ENCODE measurements around the gene SLC16A2.
"Not testable (repeated sequence)": the region's sequence is repeated elsewhere in the genome, so short reads cannot be mapped to it uniquely, and the experiment has no call there.

The SLC16A2 gene

DNA sequence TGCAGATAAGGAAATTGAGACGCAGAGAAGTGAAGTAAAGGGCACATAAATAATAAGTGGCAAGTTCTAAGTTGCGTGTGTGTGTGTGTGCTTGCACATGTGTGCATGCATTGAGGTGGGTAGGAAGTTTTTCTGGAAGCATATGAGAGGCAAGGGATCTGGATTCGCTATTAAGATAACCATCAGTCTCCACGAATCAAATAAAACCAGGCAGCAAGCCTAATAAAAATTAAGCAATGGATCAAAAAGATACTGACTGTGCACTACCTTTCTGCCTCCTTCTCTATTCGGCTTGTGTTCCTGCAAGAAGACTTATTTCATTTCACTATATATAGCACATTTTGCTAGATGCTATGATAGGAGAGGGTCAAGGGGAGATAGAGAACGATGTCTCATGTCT, 23.8 kb downstream of the SLC16A2 start:
- no peak for DNase-seq (ENCODE audit: low read depth in 3 of 3, low spot score in 1 of 3)

DNA sequence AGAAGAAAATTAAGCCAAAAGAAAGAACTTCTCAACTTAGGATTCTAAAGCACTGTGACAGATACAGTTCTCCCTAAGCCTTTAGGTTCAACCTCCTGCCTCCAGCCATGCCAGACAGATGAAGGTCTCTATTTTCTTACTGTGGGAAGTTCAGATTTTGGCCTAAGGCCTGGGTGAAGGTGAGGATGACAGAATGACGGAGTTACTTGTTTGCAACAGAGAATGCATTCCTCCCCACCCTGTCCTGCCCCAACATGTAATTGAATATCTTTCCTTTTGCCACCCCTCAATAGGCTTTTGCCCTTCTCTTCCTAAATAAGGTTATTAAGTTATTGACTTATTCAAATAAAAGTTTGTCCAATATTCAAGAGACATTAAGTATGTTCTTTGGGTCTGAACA, 25.6 kb downstream of the SLC16A2 start:
- DNase-seq (ENCODE audit: low read depth in 3 of 3, low spot score in 1 of 3), result no peak

DNA sequence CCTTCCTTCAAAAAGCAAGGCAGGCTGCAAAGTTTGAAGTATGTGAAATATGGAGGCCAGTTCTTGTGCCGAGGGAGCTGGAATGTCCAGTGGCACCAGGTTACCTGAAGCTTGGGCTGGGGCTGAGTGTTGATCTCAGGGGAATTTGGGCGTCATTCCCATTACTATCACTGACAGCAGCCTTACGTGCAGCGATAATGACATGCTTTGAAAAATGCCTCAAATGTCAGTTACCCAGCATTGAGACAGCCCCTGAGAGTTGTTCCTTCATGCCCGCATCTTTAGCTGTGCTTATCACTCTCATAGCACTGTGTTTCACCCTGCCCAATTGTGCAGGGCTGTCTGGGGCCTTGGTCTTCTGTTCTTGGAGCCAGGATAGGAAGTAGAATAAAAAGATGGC, 27.4 kb downstream of the SLC16A2 start:
- DNase-seq (ENCODE audit: low read depth in 3 of 3, low spot score in 1 of 3), result no peak

DNA sequence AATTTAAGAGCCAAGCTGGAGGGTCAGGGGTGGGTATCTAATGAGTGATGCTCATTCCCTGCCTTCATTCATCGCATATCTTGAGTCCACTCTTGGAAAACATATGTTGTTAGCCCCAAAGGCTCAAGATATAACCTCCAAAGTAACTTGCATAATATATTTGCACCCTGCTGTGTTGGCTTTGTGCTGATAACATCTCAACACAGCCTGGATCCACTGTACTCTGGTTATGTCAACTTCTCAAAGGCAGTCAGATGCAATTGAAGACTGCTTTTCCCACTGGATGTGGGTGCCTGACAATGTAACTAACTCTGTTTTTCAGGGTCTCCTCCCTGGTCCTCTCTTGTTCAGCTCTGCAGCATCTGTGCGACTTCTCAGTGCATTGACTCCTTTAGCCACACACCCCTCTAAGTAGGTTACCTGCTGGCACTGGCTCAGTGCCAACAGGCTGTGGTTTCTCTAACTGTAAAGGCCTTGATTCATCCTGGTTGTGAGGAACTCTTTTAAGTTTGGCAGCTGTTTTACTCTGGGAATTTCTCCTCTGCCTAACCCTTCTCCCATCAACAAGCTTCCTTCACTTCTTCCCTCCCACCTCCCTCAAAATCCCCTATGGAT, 28.1 kb downstream of the SLC16A2 start:
- DNase-seq (ENCODE audit: low read depth in 3 of 3, low spot score in 1 of 3), result peak in 2 of 3 donors; percentile 2 to 8

DNA sequence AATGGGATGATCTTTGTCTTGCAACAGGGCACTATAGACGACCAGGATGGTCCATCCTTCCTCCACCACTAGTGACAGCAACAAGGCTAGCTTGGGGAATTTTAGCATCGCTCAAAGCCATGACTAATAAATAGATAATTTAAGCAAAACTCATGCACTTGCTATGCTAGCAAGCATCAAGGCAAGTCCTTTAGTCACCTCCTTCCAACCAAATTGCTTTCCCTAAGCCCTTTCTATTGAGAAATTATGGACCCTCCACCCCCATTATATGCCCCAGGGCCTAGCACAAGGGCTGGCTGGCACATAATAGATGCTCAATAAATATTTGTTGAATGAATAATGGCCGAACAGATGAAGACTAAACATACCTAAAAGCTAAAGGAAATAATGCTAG, 28.6 kb downstream of the SLC16A2 start:
- no peak for DNase-seq (ENCODE audit: low read depth in 3 of 3, low spot score in 1 of 3)

DNA sequence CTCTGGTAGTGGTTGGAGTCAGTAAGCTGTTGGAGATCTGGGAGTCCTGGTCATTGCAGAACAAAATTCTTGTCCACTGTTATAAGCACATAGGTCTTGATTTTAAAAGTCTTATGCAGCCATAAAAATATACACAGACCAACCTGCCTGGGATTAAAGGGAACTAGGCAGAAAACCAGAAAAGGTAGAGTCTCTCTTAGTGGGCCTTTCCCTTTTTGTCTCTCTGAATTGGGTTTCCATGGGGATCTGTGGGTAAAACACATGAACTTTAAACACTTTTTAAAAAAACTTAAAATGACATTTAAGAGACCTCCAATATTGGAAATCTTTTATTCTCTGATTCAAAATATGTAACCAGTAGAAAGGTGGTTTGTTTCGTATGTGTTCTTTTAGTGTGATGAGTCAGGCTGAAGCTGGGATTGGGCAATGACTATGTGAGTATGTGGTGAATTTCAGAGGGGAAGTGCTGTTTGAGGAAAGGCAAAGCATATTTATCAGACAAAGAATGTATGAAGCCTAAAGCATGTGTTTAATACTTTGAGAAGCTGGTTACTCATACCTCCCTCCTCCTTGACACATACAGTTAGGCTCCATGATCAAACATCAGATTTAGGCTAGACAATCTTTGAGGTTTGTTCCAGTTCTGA, 29.6 kb downstream of the SLC16A2 start:
- no peak for DNase-seq (ENCODE audit: low read depth in 3 of 3, low spot score in 1 of 3)

DNA sequence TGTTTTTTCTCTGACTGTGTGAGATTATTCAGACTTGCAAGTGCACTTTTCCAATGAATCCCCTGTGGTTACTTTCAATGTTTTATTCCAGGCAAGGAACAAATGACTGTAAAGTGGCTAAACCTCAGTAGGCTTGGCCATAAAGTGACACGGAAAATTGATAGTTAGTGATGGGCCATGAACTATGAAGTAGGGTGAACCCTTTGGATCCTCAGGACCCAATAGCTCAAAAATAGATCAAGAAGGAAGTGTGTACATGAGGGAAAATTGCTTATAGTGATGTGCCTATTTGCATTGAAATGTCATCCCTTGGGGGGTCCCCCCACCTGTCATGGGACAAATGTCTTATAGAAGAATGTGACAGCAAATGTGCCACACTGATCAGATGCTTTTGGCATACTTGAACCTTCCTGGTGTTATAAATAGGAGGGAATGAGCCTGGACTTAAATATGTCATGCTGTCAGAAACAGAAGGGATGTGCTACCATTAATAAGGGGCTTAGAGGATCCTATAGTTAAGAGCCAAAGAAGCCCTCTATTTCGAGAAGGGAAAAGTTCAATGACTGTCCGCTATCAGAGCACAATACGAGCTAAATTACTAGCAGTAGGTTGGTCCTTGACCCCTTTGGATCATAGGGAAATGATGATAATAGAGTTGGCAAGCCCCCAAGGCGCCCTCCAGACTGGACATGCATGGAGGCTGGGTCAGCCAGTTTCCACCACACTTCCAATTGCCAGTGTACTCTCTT, 30.3 kb downstream of the SLC16A2 start:
- DNase-seq (ENCODE audit: low read depth in 3 of 3, low spot score in 1 of 3), result no peak

DNA sequence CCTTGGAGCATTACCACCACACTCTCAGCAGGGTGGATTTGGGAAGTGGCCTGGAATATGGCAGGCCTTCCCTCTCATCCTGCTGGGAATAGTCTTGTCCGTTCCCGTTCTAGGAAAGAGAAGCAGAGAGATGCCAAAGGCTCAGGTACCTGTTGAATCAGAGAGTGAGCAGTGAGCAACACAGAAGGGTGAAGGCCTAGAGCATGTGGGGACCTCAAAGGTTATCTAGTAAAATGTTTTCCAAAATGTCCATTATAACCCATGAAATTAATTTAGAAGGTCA, 30.8 kb downstream of the SLC16A2 start:
- no peak for DNase-seq (ENCODE audit: low read depth in 3 of 3, low spot score in 1 of 3)

DNA sequence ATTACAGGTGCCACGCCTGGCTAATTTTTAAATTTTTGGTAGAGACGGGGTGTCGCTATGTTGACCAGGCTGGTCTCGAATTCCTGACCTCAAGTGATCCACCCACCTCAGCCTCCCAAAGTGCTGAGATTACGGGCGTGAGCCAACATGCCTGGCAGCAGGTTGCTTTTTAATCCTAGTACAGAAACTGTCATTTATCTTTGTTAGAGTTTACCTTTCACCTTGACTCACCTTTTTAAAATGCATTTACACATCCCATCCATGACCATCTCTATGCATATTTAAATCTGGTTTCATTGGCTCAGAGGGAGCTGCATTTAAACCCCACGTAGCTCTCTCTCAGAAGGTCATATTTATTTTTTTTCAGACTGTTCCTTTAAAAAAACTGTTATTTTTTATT, 31.9 kb downstream of the SLC16A2 start:
- no peak for DNase-seq (ENCODE audit: low read depth in 3 of 3, low spot score in 1 of 3)

DNA sequence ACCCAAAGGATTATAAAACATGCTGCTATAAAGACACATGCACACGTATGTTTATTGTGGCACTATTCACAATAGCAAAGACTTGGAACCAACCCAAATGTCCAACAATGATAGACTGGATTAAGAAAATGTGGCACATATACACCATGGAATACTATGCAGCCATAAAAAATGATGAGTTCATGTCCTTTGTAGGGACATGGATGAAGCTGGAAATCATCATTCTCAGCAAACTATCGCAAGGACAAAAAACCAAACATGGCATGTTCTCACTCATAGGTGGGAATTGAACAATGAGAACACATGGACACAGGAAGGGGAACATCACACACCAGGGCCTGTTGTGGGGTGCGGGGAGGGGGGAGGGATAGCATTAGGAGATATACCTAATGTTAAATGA, 32.9 kb downstream of the SLC16A2 start:
- DNase-seq (ENCODE audit: low read depth in 3 of 3, low spot score in 1 of 3), result not testable (repeated sequence)

DNA sequence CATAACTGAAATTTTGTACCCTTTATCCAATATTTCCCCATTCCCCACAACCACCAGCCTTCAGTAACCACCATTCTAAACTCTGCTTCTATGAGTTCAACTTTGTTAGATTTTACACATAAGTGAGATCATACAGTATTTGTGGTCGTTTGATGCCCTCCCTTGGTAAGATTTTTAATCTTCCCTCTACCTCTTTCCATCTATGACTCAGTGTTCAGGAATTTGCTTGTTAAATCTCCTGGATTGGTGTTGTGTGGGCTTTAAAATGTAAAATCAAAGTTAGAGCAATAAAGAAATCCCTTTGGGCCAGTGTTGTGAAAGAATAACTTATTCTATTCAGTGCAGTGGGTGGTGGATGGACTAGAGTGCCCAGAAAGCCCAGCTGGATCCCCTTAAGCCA, 37.4 kb downstream of the SLC16A2 start:
- no peak for DNase-seq (ENCODE audit: low read depth in 3 of 3, low spot score in 1 of 3)

DNA sequence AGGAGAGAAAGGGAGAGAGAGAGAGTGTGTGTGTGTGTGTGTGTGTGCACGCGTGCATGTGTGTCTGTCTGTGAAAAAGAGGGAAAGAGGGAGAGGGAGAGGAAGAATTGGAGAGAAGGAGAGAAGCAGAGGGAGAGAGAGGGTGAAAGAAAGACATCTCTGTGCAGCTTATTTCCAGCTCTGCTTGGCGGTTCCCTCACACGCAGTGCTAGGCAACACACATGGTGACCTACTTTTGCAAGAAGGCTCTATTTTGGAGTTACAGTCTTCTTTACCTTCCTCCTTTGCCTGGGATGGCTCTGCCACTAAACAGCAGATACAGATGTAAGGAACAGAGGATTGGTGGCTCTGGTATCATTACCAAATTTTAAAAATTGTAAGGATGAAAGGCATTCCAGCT, 40.1 kb downstream of the SLC16A2 start:
- no peak for DNase-seq (ENCODE audit: low read depth in 3 of 3, low spot score in 1 of 3)

DNA sequence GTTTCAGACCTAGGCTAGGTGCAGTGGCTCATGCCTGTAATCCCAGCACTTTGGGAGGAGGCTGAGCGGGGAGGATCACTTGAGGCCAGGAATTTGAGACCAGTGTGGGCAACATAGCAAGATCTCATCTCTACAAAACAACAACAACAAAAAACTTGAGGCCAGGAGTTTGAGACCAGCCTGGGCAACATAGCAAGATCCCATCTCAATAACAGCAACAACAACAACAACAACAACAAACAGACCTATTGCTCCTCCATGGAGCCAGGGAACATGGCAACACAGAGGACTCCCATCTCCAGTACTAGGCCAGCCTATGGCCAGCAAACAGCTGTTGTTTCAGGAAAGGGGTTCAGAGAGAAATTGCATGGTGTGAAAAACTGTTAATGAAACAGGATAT, 43.4 kb downstream of the SLC16A2 start:
- DNase-seq (ENCODE audit: low read depth in 3 of 3, low spot score in 1 of 3), result no peak

DNA sequence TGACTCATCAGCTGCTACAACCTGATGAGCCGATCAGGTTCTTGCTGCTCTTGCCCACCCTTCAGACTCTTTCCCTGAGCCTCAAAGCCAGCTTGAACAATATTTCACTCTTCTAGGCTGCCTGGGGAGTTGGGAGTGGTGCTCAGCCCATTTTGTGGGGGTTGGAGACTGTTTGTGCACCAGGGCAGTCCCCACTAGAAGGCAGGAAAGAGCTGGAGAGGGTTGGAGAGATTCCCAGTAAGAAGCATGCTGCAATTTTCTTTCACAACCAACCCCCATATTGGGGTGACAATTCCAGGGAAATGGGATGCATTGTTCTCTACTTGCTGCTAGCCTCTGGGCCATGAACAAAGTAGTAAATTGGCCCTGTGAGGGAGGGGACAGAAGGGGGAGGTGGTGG, 44.1 kb downstream of the SLC16A2 start:
- no peak for DNase-seq (ENCODE audit: low read depth in 3 of 3, low spot score in 1 of 3)

DNA sequence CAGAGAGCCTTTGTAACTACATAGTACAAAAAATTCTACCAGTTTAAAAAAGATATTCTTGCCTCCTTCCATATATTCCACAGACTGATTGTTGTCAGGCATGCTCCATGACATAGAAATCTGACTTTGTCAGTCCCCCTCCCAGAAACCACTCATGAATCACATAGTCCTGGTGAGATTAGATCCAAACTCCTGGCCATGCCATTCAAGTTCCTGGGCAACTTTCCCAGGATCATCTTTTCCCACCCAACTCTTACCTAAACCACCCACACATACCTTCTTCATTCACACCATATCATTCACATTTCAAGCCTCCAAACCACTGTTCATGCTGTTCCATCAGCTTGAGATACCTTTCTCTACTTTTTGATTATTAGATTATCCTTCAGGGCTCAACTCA, 46.4 kb downstream of the SLC16A2 start:
- DNase-seq (ENCODE audit: low read depth in 3 of 3, low spot score in 1 of 3), result no peak

DNA sequence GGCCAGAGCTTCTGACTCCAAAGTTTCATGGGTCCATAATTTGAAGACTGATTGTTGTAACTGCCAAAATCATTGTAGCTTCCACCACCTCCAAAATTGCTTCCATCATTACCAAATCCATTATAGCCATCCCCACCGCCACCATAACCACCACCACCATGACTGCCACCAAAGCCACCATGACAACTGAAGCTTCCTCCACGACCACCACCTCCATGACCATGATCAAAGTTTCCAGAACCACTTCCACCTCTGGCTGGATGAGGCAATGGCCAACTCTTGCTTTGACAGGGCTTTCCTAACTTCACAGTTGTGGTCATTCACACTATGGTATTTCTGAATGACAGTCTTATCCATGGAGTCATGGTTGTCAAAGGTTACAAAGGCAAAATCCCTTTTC, 51.8 kb downstream of the SLC16A2 start:
- DNase-seq (ENCODE audit: low read depth in 3 of 3, low spot score in 1 of 3), result not testable (repeated sequence)

DNA sequence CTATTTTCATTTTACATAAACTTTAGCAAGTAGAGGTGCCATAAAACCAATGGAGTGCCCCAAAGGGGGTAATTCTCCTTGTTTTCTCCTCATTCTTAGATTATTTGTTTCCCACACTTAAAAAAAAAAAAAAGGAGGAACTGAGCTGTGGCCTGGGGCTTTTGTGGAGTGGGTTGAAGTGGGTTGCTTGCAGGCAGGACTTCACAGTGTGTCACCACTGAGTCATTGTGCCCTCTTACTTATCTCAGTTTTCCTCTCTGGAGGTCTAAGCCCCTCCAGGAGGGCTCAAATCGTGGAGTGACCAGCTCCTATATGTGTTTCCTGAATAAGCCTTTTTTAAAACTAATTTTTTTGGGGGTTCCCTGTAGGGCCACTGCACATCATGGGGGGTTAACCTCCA, 69.0 kb downstream of the SLC16A2 start:
- no peak for DNase-seq (ENCODE audit: low read depth in 3 of 3, low spot score in 1 of 3)

DNA sequence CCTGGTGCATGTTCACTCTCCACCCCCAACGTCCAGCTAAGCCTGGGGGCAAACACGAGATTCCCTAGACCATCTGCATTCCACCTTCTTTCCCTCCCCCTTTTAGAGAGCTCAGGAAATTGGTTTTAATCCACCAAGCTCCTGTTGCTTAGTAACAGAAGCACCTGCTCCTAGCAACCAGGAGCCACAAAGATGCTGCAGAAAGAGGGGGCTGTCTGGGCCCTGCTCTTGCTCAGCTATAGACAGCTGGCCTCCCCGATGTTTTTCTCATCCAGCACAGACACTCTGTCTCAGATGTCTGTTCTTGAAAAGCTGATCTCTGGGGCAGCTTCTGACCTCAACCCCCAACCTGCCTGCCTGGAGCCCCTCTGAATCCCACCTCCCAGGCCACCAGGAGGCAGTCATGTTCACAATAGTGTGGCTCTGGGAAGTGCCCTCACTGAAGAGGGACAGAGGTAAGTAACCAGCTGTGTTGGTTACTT, 71.5 kb downstream of the SLC16A2 start:
- DNase-seq (ENCODE audit: low read depth in 3 of 3, low spot score in 1 of 3), result no peak

DNA sequence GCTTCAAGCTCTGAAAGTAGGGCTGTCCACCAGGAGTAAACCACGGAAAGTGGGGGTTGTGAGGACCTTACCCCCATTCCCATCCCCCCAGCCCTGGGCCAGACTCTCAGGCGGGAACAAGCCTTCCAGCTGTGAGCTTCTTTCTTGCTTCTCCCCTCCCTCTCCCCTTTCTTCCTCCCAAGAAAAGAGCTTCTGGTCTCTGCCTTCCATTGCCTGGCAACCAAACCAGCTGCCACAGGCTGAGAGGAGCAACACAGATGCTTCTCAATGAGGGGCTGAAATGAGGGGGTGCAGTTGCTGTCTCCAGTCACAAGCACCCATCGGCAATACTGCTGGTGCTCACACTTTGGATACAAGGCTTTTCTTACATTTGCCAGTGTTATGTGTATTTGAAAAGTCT, 72.5 kb downstream of the SLC16A2 start:
- DNase-seq (ENCODE audit: low read depth in 3 of 3, low spot score in 1 of 3), result no peak

DNA sequence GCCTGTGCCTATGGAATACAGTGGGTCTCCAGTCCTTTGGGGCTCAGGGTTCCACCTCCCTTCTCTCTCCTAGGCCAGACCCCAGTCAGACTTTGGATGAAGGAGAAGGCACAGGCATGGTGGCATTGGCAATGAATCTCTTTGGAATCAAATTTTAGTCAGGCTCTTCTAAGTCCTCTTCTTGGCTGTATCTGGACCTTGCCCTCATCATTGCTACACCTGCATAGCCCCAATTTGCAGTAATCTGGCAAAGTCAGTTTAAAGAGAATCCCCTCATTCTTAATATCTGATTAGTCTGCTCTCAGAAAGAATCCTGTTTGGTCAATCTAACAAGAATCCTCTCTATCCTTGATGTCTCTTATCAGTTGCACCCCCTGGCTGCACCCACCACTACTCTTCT, 77.6 kb downstream of the SLC16A2 start:
- no peak for DNase-seq (ENCODE audit: low read depth in 3 of 3, low spot score in 1 of 3)

DNA sequence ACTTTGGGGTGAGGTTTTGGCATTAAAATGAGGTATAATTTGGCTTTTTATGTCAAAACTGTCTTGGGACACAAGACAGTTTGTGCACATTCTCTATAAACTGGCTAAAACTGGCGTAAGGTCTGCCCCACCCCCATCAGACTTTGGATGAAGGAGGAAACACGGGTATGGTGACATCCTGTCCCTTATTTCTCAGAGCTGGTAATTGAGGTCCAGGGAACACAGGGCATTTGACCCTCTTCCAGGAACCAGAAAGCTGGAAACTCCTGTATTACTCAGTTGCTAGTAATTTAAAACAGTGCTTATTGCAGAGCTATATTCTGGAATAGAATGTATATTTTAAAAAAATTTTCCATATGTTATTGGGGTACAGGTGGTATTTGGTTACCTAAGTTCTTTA, 78.8 kb downstream of the SLC16A2 start:
- no peak for DNase-seq (ENCODE audit: low read depth in 3 of 3, low spot score in 1 of 3)

DNA sequence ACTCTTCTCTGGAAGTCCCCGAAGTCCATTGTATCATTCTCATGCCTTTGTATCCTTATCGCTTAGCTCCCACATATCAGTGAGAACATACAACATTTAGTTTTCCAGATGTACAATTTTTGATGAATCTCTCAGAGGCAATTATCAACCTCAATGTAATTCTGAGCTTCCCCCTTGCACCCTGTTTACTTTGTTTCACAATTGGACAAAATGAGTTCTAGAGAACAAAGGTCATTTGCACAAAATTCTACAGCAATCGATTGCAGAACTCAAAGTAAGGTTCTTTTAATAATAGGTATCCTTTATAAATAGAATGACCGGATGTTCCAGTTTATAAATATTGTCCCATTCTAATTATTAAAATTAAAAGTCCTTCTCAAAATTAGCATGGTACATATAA, 79.3 kb downstream of the SLC16A2 start:
- DNase-seq (ENCODE audit: low read depth in 3 of 3, low spot score in 1 of 3), result no peak

DNA sequence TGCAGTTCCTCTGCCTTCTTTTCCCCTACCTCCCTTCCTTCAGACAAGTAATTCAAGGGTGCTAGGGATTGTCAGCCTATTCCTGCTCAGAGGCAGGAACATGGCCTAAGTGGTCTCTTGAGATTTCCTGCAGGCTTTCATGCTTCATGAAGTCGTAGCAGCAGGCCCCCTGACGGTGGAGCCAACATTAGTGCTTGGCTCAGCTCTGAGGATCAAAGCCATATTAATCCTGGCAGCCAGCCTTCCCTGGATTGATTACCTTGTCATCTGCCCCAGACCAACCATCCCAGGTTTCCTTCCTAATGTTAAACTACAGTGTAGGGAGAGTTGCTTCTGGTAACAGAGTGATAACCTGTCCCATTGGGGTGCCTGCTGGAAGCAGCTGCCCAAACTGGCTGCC, 84.1 kb downstream of the SLC16A2 start:
- DNase-seq (ENCODE audit: low read depth in 3 of 3, low spot score in 1 of 3), result no peak
